OCI-LY7 (cell line): ENCODE results near the gene NDUFB4. TPM values are rescaled to one million over a fixed set of nuclear protein-coding genes. Genes with fewer than 3 reads are reported as not detected.

Experiments
- BruUV-seq: library from RNA; stranded (reverse); fragments of 400-500 nt; replicated peaks from 2 replicates; lab custom pipeline; 2021; lab: Mats Ljungman, UMichigan
- CTCF ChIA-PET: fragments of 300-600 bp; sonication (Branson Sonifier 250); formaldehyde crosslinking; loops from one replicate; lab custom pipeline; 2022; ENCODE audit warnings: antibody characterized with exemption; ENCODE audit not compliant: unreplicated experiment; lab: Charles Lee
- POLR2A ChIA-PET: fragments of 300-600 bp; sonication (Branson Sonifier 250); formaldehyde crosslinking; loops from one replicate; lab custom pipeline; 2022; ENCODE audit warnings: antibody characterized with exemption; lab: Charles Lee
- DNase-seq: peaks from one replicate; pipeline ENCODE4 v3.0.0-alpha.2; 2015; ENCODE audit warnings: low spot score
- H2AFZ ChIP-seq: fragments of 200-600 bp; sonication (generic), shearing (Covaris generic); 2 replicates; pipeline ENCODE4 v1.6.1; 2014; ENCODE audit warnings: mild to moderate bottlenecking, antibody characterized with exemption, low read length, moderate library complexity
- H3K27ac ChIP-seq: fragments of 200-600 bp; sonication (generic); 2 replicates; pipeline ENCODE4 v1.5.1; 2014; ENCODE audit warnings: mixed run types, low read depth, mild to moderate bottlenecking, moderate library complexity, low read length, inconsistent platforms; ENCODE audit not compliant: poor library complexity, severe bottlenecking
- H3K36me3 ChIP-seq: fragments of 200-600 bp; sonication (generic); 2 replicates; pipeline ENCODE4 v1.6.1; 2014; ENCODE audit warnings: mild to moderate bottlenecking, antibody characterized with exemption, low read length, moderate library complexity, mixed read lengths; ENCODE audit not compliant: insufficient read depth
- H3K4me1 ChIP-seq: fragments of 200-600 bp; sonication (generic); 2 replicates; pipeline ENCODE4 v1.5.1; 2014; ENCODE audit warnings: mild to moderate bottlenecking, low read length; ENCODE audit not compliant: insufficient read depth, poor library complexity, severe bottlenecking
- H3K4me2 ChIP-seq: fragments of 200-600 bp; sonication (generic); 2 replicates; pipeline ENCODE4 v1.6.1; 2014; ENCODE audit warnings: mild to moderate bottlenecking, low read length
- H3K4me3 ChIP-seq: fragments of 200-600 bp; sonication (generic); 2 replicates; pipeline ENCODE4 v1.5.1; 2014; ENCODE audit warnings: mild to moderate bottlenecking, low read depth, low read length; ENCODE audit not compliant: poor library complexity, severe bottlenecking
- H3K79me2 ChIP-seq: fragments of 200-600 bp; sonication (generic); 2 replicates; pipeline ENCODE4 v1.6.1; 2016; ENCODE audit warnings: low read depth, mild to moderate bottlenecking, low read length, moderate library complexity, mixed read lengths; ENCODE audit not compliant: insufficient read depth
- H3K9me2 ChIP-seq: fragments of 200-600 bp; sonication (generic); 2 replicates; pipeline ENCODE4 v1.6.1; 2016; ENCODE audit warnings: mild to moderate bottlenecking, low read length, mixed read lengths; ENCODE audit not compliant: insufficient read depth
- H3K9me3 ChIP-seq: fragments of 200-600 bp; sonication (generic); 2 replicates; pipeline ENCODE4 v1.6.1; 2014; ENCODE audit warnings: mild to moderate bottlenecking, mixed run types, low read length, mixed read lengths
- H4K20me1 ChIP-seq: fragments of 200-600 bp; sonication (generic); 2 replicates; pipeline ENCODE4 v1.6.1; 2014; ENCODE audit warnings: mild to moderate bottlenecking, antibody characterized with exemption, low read length, moderate library complexity, mixed read lengths; ENCODE audit not compliant: insufficient read depth
- EZH2phosphoT487 ChIP-seq: fragments of 200-600 bp; sonication (generic); IDR thresholded peaks from 2 replicates; pipeline ENCODE4 v1.6.1; 2018; ENCODE audit warnings: low read depth, borderline replicate concordance, mild to moderate bottlenecking, mixed run types, antibody characterized with exemption, low read length, moderate library complexity, mixed read lengths
- intact Hi-C: fragments of 100-400 bp; cut with micrococcal nuclease; formaldehyde crosslinking; loops from one replicate; pipeline ENCODE4 v1.10.0; 2022; ENCODE audit not compliant: unreplicated experiment
- total RNA-seq, 2 experiments: library from RNA; depleted of rRNA in 1 of 2; stranded (reverse); fragments of >200 nt in 1 of 2; shearing (Covaris generic) in 1 of 2; gene quantifications; 2 replicates each; pipeline ENCODE4 v1.2.3, GENCODE V29; 2014 to 2022
- TF ChIP-seq, protein P1 (sequence below): fragments of 200-600 bp; sonication (generic); conservative IDR thresholded peaks from 2 replicates; pipeline ENCODE4 v1.5.1; 2014; ENCODE audit warnings: mild to moderate bottlenecking, antibody characterized with exemption, low read length, moderate library complexity, mixed read lengths

NDUFB4 gene
- total RNA-seq, 2 experiments from 2014 or later = 130 to 145 TPM

DNA sequence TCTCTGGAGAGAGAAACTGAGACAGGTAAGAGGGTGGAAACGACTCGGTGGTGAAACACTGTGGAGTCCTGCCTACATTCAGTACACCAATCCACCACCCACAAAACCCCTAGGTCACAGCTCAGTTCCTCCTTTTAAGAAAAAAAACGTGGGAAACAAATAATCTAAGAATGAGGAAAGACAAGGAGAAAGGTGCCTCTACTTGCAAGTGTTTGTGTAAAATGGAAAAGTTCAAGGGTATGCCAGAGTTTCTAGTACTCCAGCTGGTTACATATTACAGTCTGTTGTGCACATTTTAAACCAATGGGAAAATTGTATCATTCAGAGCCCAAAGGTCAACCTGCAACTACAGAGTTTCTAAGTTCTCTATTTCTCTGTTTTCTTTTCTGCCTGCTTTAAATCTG, 53.7 kb downstream of the NDUFB4 start:
- ChIA-PET POLR2A (interaction anchor here (0.6 kb wide), 1 partner anchor 382 kb away, joined by 5 read pairs; no protein-coding TSS in a partner anchor), CTCF (no interaction called here)
- Histone ChIP-seq H3K36me3 (no peaks in the 10 kb centered on the region), H3K9me3 (no peaks in the 10 kb centered on the region), H4K20me1 (no peaks in the 10 kb centered on the region), H3K4me1 (no peaks in the 10 kb centered on the region), H3K27ac (no peak overlapping the region), H3K4me2 (no peak overlapping the region), H3K79me2 (no peaks in the 10 kb centered on the region), H3K4me3 (no peak overlapping the region), H3K9me2 (no peaks in the 10 kb centered on the region), H2AFZ (no peak overlapping the region)
- TF ChIP-seq, protein P1, sequence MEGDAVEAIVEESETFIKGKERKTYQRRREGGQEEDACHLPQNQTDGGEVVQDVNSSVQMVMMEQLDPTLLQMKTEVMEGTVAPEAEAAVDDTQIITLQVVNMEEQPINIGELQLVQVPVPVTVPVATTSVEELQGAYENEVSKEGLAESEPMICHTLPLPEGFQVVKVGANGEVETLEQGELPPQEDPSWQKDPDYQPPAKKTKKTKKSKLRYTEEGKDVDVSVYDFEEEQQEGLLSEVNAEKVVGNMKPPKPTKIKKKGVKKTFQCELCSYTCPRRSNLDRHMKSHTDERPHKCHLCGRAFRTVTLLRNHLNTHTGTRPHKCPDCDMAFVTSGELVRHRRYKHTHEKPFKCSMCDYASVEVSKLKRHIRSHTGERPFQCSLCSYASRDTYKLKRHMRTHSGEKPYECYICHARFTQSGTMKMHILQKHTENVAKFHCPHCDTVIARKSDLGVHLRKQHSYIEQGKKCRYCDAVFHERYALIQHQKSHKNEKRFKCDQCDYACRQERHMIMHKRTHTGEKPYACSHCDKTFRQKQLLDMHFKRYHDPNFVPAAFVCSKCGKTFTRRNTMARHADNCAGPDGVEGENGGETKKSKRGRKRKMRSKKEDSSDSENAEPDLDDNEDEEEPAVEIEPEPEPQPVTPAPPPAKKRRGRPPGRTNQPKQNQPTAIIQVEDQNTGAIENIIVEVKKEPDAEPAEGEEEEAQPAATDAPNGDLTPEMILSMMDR = no peak
- TF ChIP-seq EZH2phosphoT487 = no peak
- intact Hi-C loops = no loop called here
- no peak for DNase-seq
- no TSS peak for BruUV-seq

DNA sequence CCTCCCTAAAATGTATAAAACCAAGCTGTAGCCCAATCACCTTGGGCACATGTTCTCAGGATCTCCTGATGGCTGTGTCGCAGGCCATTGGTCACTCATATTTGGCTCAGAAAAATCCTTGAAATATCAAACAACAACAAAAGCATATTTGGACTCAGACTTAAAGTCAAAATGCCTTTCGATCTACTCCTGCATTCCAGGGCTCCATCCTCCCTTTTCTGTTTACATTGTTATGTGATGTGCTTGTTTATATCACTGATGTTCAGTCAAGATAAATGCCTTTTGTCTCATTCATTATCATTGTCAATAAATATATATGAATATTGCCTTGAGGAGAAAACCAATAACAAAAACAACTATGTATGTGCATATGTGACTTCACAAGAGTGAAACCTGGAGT, 54.2 kb downstream of the NDUFB4 start:
- POLR2A ChIA-PET = no interaction called here

More for the DNA sequence above, 54.2 kb downstream of the NDUFB4 start:
- Histone ChIP-seq H3K4me1 (no peaks in the 10 kb centered on the region), H3K4me2 (no peak overlapping the region), H3K9me3 (no peaks in the 10 kb centered on the region), H3K4me3 (no peak overlapping the region), H3K36me3 (no peaks in the 10 kb centered on the region), H3K9me2 (no peaks in the 10 kb centered on the region), H4K20me1 (no peaks in the 10 kb centered on the region), H3K27ac (no peak overlapping the region), H3K79me2 (no peaks in the 10 kb centered on the region), H2AFZ (no peak overlapping the region)
- no TSS peak for BruUV-seq
- DNase-seq = no peak
- TF ChIP-seq, protein P1 = no peak
- TF ChIP-seq EZH2phosphoT487 = no peak
- intact Hi-C loops = no loop called here
- CTCF ChIA-PET = no interaction called here

Other genes with a start within 250 kb of the NDUFB4 start
- gene LRRC58, start 247.0 kb upstream of the NDUFB4 start, total RNA-seq (2014; rRNA removed; shearing (Covaris generic)) = 21.5 and 24.1 TPM in 2 replicates
- gene LRRC58, start 247.0 kb upstream of the NDUFB4 start, total RNA-seq (2022) = 29.6 and 30.2 TPM in 2 replicates
- 0.03 and 0.09 TPM in 2 replicates for gene FSTL1, start 145.3 kb upstream of the NDUFB4 start, total RNA-seq (2014; rRNA removed; shearing (Covaris generic))
- gene FSTL1, start 145.3 kb upstream of the NDUFB4 start, total RNA-seq (2022) = 0.74 and 0.79 TPM in 2 replicates
- gene HGD, start 85.9 kb downstream of the NDUFB4 start, total RNA-seq (2014; rRNA removed; shearing (Covaris generic)) = 0.19 TPM in 1 of 2 replicates, not detected in the other
- gene HGD, start 85.9 kb downstream of the NDUFB4 start, total RNA-seq (2022) = not detected in 2 replicates
- gene RABL3, start 146.2 kb downstream of the NDUFB4 start, total RNA-seq (2014; rRNA removed; shearing (Covaris generic)) = 7.7 and 15.7 TPM in 2 replicates
- gene RABL3, start 146.2 kb downstream of the NDUFB4 start, total RNA-seq (2022) = 22.8 and 27.9 TPM in 2 replicates
- gene GTF2E1, start 146.4 kb downstream of the NDUFB4 start, total RNA-seq (2014; rRNA removed; shearing (Covaris generic)) = 14.8 and 16.3 TPM in 2 replicates
- gene GTF2E1, start 146.4 kb downstream of the NDUFB4 start, total RNA-seq (2022) = 37.8 and 40.8 TPM in 2 replicates